HepG2 (cell line): ENCODE data around the gene KDM4B. TPM values are rescaled to one million over a fixed set of nuclear protein-coding genes. Genes with fewer than 3 reads are reported as not detected.
A peak's percentile ranks its signal among the peaks of the same experiment; 100 is the strongest.

Source experiments
- ATAC-seq: fragments of 200-7000 bp; cut with Tn5 transposase; 3 replicates; pipeline ENCODE4 v1.9.1; 2020; ENCODE audit warnings: mild to moderate bottlenecking, moderate library complexity
- BruUV-seq: library from RNA; stranded (reverse); fragments of 400-500 nt; replicated peaks from 2 replicates; lab custom pipeline; 2021; lab: Mats Ljungman, UMichigan
- CTCF ChIA-PET: fragments of 300-600 bp; formaldehyde crosslinking; extraction: SDS; loops from one replicate; lab custom pipeline; 2021; ENCODE audit warnings: low total read pairs, inconsistent platforms, low intra/inter-chr PET ratio; lab: Yijun Ruan, JAX
- POLR2A ChIA-PET: fragments of 350-600 bp; sonication (Branson Sonifier 250); formaldehyde crosslinking; loops from one replicate; lab custom pipeline; 2020; ENCODE audit warnings: antibody characterized with exemption, inconsistent platforms; lab: Yijun Ruan, JAX
- DNase-seq: peaks from one replicate; pipeline ENCODE4 v3.0.0-alpha.2; 2015; ENCODE audit warnings: low spot score
- FAIRE-seq: peaks from 3 replicates; lab custom pipeline; 2011; peaks lifted over from hg19 to GRCh38; lab: Jason Lieb, UNC
- H2AFZ ChIP-seq: one replicate; pipeline ENCODE4 v1.6.1; 2011; ENCODE audit warnings: low read length, inconsistent platforms
- H3K27ac ChIP-seq: fragments of 300-600 bp; 3 replicates; pipeline ENCODE4 v1.8.0; 2011; ENCODE audit warnings: mixed run types, mild to moderate bottlenecking, mixed read lengths, low read length, inconsistent platforms; ENCODE audit not compliant: insufficient read depth; ENCODE audit errors: extremely low read length
- H3K27me3 ChIP-seq, 2 experiments: fragments of 200-600 bp in 1 of 2; 2 replicates in 1 of 2; 3 replicates in 1 of 2; pipeline versions ENCODE4 v1.6.0 to v1.8.0; 2011; ENCODE audit warnings: low read length in 2 of 2, mild to moderate bottlenecking in 2 of 2, moderate library complexity in 2 of 2, inconsistent platforms in 1 of 2; ENCODE audit not compliant: insufficient read depth in 2 of 2, control insufficient read depth in 1 of 2
- H3K36me3 ChIP-seq, 2 experiments: fragments of 200-600 bp in 1 of 2; replicated peaks in 1 of 2; 2 replicates in 1 of 2; 3 replicates in 1 of 2; pipeline versions ENCODE4 v1.5.1 to v1.8.0; 2011; ENCODE audit warnings: low read length in 2 of 2, inconsistent platforms in 1 of 2; ENCODE audit not compliant: insufficient read depth in 2 of 2, control insufficient read depth in 1 of 2
- H3K4me1 ChIP-seq: 2 replicates; pipeline ENCODE4 v1.5.1; 2012; ENCODE audit warnings: low read length, inconsistent platforms; ENCODE audit not compliant: insufficient read depth
- H3K4me2 ChIP-seq: 2 replicates; pipeline ENCODE4 v1.6.0; 2011; ENCODE audit warnings: low read depth, low read length, inconsistent platforms
- H3K4me3 ChIP-seq, 3 experiments: fragments of 200-600 bp in 1 of 3; sonication (generic), shearing (Covaris generic) in 1 of 3; replicated peaks in 1 of 3; 2 replicates each; pipeline ENCODE4 v1.5.1; 2011 to 2016; ENCODE audit warnings: low read length in 3 of 3, inconsistent platforms in 2 of 3, low read depth in 2 of 3, mild to moderate bottlenecking in 2 of 3, control low read depth in 1 of 3, mixed read lengths in 1 of 3; ENCODE audit not compliant: insufficient read depth in 1 of 3
- H3K79me2 ChIP-seq: one replicate; pipeline ENCODE4 v1.6.1; 2011; ENCODE audit warnings: low read length, inconsistent platforms; ENCODE audit not compliant: insufficient read depth
- H3K9ac ChIP-seq: 2 replicates; pipeline ENCODE4 v1.6.0; 2011; ENCODE audit warnings: mild to moderate bottlenecking, low read depth, low read length, inconsistent platforms; ENCODE audit not compliant: insufficient read depth
- H3K9me3 ChIP-seq: 2 replicates; pipeline ENCODE4 v1.5.1; 2012; ENCODE audit warnings: mild to moderate bottlenecking, low read length
- H4K20me1 ChIP-seq: 2 replicates; pipeline ENCODE4 v1.6.0; 2011; ENCODE audit warnings: inconsistent platforms, mild to moderate bottlenecking, low read length, moderate library complexity; ENCODE audit not compliant: insufficient read depth
- CEBPG ChIP-seq: IDR thresholded peaks from 2 replicates; pipeline ENCODE4 v1.6.1; 2016
- MIER3 ChIP-seq: IDR thresholded peaks from 2 replicates; pipeline ENCODE4 v1.6.1; 2016; ENCODE audit warnings: missing compliant biosample characterization, borderline replicate concordance
- MNT ChIP-seq: fragments of 450-650 bp; IDR thresholded peaks from 2 replicates; pipeline ENCODE4 v1.6.1; 2016
- MXI1 ChIP-seq: IDR thresholded peaks from 3 replicates; pipeline ENCODE4 v1.6.1; 2012; ENCODE audit warnings: low read depth, low read length, inconsistent platforms, borderline replicate concordance
- SMAD3 ChIP-seq: sonication (generic); formaldehyde crosslinking; IDR thresholded peaks from 2 replicates; pipeline ENCODE4 v1.4.0; 2020; ENCODE audit warnings: missing genetic modification reagents
- ZNF143 ChIP-seq: sonication (generic); formaldehyde crosslinking; IDR thresholded peaks from 2 replicates; pipeline ENCODE4 v1.4.0; 2020; ENCODE audit warnings: missing genetic modification reagents
- ZNF362 ChIP-seq: sonication (generic); formaldehyde crosslinking; IDR thresholded peaks from 2 replicates; pipeline ENCODE4 v1.4.0; 2020; ENCODE audit warnings: missing genetic modification reagents, mild to moderate bottlenecking, borderline replicate concordance
- ZNF772 ChIP-seq: sonication (generic); formaldehyde crosslinking; IDR thresholded peaks from 2 replicates; pipeline ENCODE4 v1.5.0; 2020; ENCODE audit warnings: mild to moderate bottlenecking, missing genetic modification reagents
- WGBS: methylation state at CpG from one replicate; pipeline ENCODE4 v1.1.6; 2017; ENCODE audit warnings: low lambda C conversion rate; 5-methylcytosine and 5-hydroxymethylcytosine counted together
- in situ Hi-C: cut with HindIII; loops from 2 replicates; pipeline ENCODE4 v1.10.0; 2017; ENCODE audit warnings: low pct_unique_long_range_greater_than_20kb; ENCODE audit not compliant: extremely low pct_ligation_motif_present
- intact Hi-C: fragments of 100-400 bp; cut with micrococcal nuclease; formaldehyde crosslinking; loops from one replicate; pipeline ENCODE4 v1.10.0; 2022; ENCODE audit not compliant: unreplicated experiment
- polyA plus RNA-seq, 8 experiments: library from polyadenylated mRNA; depleted of rRNA in 3 of 8; stranded (reverse) in 7 of 8; unstranded in 1 of 8; fragments of >200 nt; fragmentation: Illumina TruSeq in 4 of 8; extraction: Trizol in 4 of 8; gene quantifications; 2 replicates each; pipeline versions ENCODE4 v1.2.1 to v1.2.3, GENCODE V29; 2011 to 2016; ENCODE audit warnings: low read depth in 4 of 8, missing spikeins in 1 of 8, mixed read lengths in 1 of 8; ENCODE audit not compliant: insufficient read depth in 1 of 8
- total RNA-seq, 5 experiments: library from RNA; depleted of rRNA; stranded (reverse); fragments of >200 nt; fragmentation: Illumina TruSeq; extraction: Trizol; gene quantifications; 2 replicates each; pipeline ENCODE4 v1.2.3, GENCODE V29; 2016; ENCODE audit warnings: low read depth in 1 of 5

KDM4B gene
- total and polyA plus RNA-seq, 2 of the 13 experiments (the other 11 are each of a cell fraction or from before 2014, with no cell fraction given), result 4.9 to 14.6 TPM

- no peak overlapping the region for H3K9ac ChIP-seq
- peaks cover 11% of the 10 kb centered on the region for H4K20me1 ChIP-seq
- no peak for DNase-seq
- H3K4me1 ChIP-seq, result 0 out of 2 replicates have a peak, but pooled peaks cover 1% of the 10 kb centered on the region
- H3K9me3 ChIP-seq, result no peaks in the 10 kb centered on the region
- BruUV-seq, result no TSS peak
- H3K4me3 ChIP-seq, result no peak overlapping the region
- intact Hi-C loops (no loop called here), in situ Hi-C loops (loop anchor here (10.0 kb wide), 1 partner anchor 165 kb away; no protein-coding TSS in a partner anchor)
- TF ChIP-seq ZNF362 (CRISPR knock-in tag) (no peak), CEBPG (no peak), MXI1 (no peak), MNT (peak; percentile 66), MIER3 (no peak), SMAD3 (CRISPR knock-in tag) (no peak), ZNF772 (CRISPR knock-in tag) (no peak), ZNF143 (CRISPR knock-in tag) (no peak)
- CTCF ChIA-PET, result no interaction called here
- ATAC-seq, result no peak; the same call in 2 of the 3 replicates
- 97% methylated on average over 23 of the region's 43 CpGs for WGBS
- POLR2A ChIA-PET, result no interaction called here
- H3K79me2 ChIP-seq, result no peaks in the 10 kb centered on the region
- peaks cover 20 to 38% of the 10 kb centered on the region in 2 experiments; a peak in 4 of 5 replicates for H3K36me3 ChIP-seq
- no peak overlapping the region for H2AFZ ChIP-seq
- no peak overlapping the region for H3K4me2 ChIP-seq
- FAIRE-seq, result no peak
- no peak overlapping the region for H3K27ac ChIP-seq
- no peaks in the 10 kb centered on the region for H3K27me3 ChIP-seq
Measured at GRCh38 chr19:5039642-5040543, 71.0 kb downstream of the KDM4B start.
